ENCODE measurements around the gene SPATS1. TPM values are rescaled to one million over a fixed set of nuclear protein-coding genes. Genes with fewer than 3 reads are reported as not detected.

The SPATS1 gene
- polyA plus RNA-seq, 1 donor from 2014 or later: not detected

- Histone ChIP-seq H3K27me3 (ENCODE audit: insufficient read depth, low read depth, low read length) (no peaks in the 10 kb centered on the region), H3K9me3 (ENCODE audit: low read length) (no peaks in the 10 kb centered on the region), H3K79me2 (replicated peaks; ENCODE audit: insufficient read depth, low read length) (no peaks in the 10 kb centered on the region), H3K36me3 (ENCODE audit: insufficient read depth, low read length) (no peaks in the 10 kb centered on the region), H3K9ac (ENCODE audit: low read length) (no peak overlapping the region), H4K20me1 (ENCODE audit: insufficient read depth) (no peaks in the 10 kb centered on the region), H3F3A (ENCODE audit: insufficient read depth, low read length, poor library complexity, severe bottlenecking) (no peaks in the 10 kb centered on the region), H3K4me2 (ENCODE audit: low read length) (no peak overlapping the region), H3K27ac (ENCODE audit: low read length) (no peak overlapping the region), H3K9me2 (ENCODE audit: insufficient read depth, low read length) (no peaks in the 10 kb centered on the region), H2AFZ (ENCODE audit: low read depth, low read length) (no peak overlapping the region), H3K4me3 (ENCODE audit: low read length) (no peak overlapping the region)
- TF ChIP-seq POLR2AphosphoS5 (IDR thresholded peaks at IDR 0.05): no peak
- TF ChIP-seq RAD21 (conservative IDR thresholded peaks at IDR 0.05): no peak
- TF ChIP-seq, protein P1, sequence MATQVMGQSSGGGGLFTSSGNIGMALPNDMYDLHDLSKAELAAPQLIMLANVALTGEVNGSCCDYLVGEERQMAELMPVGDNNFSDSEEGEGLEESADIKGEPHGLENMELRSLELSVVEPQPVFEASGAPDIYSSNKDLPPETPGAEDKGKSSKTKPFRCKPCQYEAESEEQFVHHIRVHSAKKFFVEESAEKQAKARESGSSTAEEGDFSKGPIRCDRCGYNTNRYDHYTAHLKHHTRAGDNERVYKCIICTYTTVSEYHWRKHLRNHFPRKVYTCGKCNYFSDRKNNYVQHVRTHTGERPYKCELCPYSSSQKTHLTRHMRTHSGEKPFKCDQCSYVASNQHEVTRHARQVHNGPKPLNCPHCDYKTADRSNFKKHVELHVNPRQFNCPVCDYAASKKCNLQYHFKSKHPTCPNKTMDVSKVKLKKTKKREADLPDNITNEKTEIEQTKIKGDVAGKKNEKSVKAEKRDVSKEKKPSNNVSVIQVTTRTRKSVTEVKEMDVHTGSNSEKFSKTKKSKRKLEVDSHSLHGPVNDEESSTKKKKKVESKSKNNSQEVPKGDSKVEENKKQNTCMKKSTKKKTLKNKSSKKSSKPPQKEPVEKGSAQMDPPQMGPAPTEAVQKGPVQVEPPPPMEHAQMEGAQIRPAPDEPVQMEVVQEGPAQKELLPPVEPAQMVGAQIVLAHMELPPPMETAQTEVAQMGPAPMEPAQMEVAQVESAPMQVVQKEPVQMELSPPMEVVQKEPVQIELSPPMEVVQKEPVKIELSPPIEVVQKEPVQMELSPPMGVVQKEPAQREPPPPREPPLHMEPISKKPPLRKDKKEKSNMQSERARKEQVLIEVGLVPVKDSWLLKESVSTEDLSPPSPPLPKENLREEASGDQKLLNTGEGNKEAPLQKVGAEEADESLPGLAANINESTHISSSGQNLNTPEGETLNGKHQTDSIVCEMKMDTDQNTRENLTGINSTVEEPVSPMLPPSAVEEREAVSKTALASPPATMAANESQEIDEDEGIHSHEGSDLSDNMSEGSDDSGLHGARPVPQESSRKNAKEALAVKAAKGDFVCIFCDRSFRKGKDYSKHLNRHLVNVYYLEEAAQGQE (IDR thresholded peaks at IDR 0.05; ENCODE audit: borderline replicate concordance): no peak
- no peak for TF ChIP-seq MXI1 (conservative IDR thresholded peaks at IDR 0.05; ENCODE audit: poor library complexity, severe bottlenecking)
- TF ChIP-seq EP300 (conservative IDR thresholded peaks at IDR 0.05; ENCODE audit: poor library complexity, severe bottlenecking): no peak
- no peak for TF ChIP-seq SMC3 (conservative IDR thresholded peaks at IDR 0.05; ENCODE audit: poor library complexity)
- TF ChIP-seq TAF1 (IDR thresholded peaks at IDR 0.05; ENCODE audit: low read depth): no peak
- TF ChIP-seq, protein P2, sequence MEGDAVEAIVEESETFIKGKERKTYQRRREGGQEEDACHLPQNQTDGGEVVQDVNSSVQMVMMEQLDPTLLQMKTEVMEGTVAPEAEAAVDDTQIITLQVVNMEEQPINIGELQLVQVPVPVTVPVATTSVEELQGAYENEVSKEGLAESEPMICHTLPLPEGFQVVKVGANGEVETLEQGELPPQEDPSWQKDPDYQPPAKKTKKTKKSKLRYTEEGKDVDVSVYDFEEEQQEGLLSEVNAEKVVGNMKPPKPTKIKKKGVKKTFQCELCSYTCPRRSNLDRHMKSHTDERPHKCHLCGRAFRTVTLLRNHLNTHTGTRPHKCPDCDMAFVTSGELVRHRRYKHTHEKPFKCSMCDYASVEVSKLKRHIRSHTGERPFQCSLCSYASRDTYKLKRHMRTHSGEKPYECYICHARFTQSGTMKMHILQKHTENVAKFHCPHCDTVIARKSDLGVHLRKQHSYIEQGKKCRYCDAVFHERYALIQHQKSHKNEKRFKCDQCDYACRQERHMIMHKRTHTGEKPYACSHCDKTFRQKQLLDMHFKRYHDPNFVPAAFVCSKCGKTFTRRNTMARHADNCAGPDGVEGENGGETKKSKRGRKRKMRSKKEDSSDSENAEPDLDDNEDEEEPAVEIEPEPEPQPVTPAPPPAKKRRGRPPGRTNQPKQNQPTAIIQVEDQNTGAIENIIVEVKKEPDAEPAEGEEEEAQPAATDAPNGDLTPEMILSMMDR (IDR thresholded peaks at IDR 0.05; ENCODE audit: poor library complexity, severe bottlenecking): no peak
- no peak for TF ChIP-seq EZH2 (IDR thresholded peaks at IDR 0.05; ENCODE audit: borderline replicate concordance, insufficient read depth, low read length, poor library complexity, severe bottlenecking)
These were observed 19.5 kb downstream of the SPATS1 start for GRCh38 chr6:44361947-44362346.

DNA sequence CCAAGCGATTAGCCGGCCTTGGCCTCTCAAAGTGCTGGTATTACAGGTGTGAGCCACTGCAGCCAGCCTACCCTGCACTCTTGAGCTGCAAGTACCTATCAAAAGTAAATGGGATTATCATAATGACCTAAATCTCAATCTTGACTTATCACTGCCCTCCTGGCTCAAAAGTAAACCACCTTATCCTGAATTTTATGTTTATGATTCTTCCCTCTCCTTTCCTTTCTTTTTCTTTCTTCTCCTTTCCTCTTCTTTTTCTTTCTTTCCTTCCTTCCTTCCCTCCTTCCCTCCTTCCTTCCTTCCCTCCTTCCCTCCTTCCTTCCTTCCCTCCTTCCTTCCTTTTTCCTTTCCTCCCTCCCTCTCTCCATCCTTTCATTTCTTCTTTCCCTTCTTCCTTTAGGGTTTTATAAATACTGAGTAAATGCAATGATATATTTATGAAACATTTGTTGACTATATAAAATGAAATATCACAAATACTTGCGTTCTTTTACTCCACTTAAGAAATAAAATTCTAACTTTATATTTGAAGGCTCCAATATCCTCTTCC, 21.0 kb downstream of the SPATS1 start:
- Histone ChIP-seq H3F3A (ENCODE audit: insufficient read depth, low read length, poor library complexity, severe bottlenecking) (no peaks in the 10 kb centered on the region), H4K20me1 (ENCODE audit: insufficient read depth) (no peaks in the 10 kb centered on the region), H2AFZ (ENCODE audit: low read depth, low read length) (no peak overlapping the region), H3K9me2 (ENCODE audit: insufficient read depth, low read length) (no peaks in the 10 kb centered on the region), H3K4me2 (ENCODE audit: low read length) (no peak overlapping the region), H3K27ac (ENCODE audit: low read length) (no peak overlapping the region), H3K9me3 (ENCODE audit: low read length) (no peaks in the 10 kb centered on the region), H3K4me3 (ENCODE audit: low read length) (no peak overlapping the region), H3K36me3 (ENCODE audit: insufficient read depth, low read length) (no peaks in the 10 kb centered on the region), H3K9ac (ENCODE audit: low read length) (no peak overlapping the region), H3K27me3 (ENCODE audit: insufficient read depth, low read depth, low read length) (no peaks in the 10 kb centered on the region), H3K79me2 (replicated peaks; ENCODE audit: insufficient read depth, low read length) (no peaks in the 10 kb centered on the region)
- no peak for TF ChIP-seq EZH2 (IDR thresholded peaks at IDR 0.05; ENCODE audit: borderline replicate concordance, insufficient read depth, low read length, poor library complexity, severe bottlenecking)
- no peak for TF ChIP-seq SMC3 (conservative IDR thresholded peaks at IDR 0.05; ENCODE audit: poor library complexity)
- no peak for TF ChIP-seq POLR2AphosphoS5 (IDR thresholded peaks at IDR 0.05)
- TF ChIP-seq EP300 (conservative IDR thresholded peaks at IDR 0.05; ENCODE audit: poor library complexity, severe bottlenecking): no peak
- no peak for TF ChIP-seq TAF1 (IDR thresholded peaks at IDR 0.05; ENCODE audit: low read depth)
- TF ChIP-seq MXI1 (conservative IDR thresholded peaks at IDR 0.05; ENCODE audit: poor library complexity, severe bottlenecking): no peak
- TF ChIP-seq, protein P1 (IDR thresholded peaks at IDR 0.05; ENCODE audit: borderline replicate concordance): no peak
- TF ChIP-seq RAD21 (conservative IDR thresholded peaks at IDR 0.05): no peak
- TF ChIP-seq, protein P2 (IDR thresholded peaks at IDR 0.05; ENCODE audit: poor library complexity, severe bottlenecking): no peak
